ENCODE results near the gene R3HCC1L. TPM values are rescaled to one million over a fixed set of nuclear protein-coding genes. Genes with fewer than 3 reads are reported as not detected.

Gene R3HCC1L
- total RNA-seq, 1 experiment from 2014 or later = 10.7 TPM

DNA sequence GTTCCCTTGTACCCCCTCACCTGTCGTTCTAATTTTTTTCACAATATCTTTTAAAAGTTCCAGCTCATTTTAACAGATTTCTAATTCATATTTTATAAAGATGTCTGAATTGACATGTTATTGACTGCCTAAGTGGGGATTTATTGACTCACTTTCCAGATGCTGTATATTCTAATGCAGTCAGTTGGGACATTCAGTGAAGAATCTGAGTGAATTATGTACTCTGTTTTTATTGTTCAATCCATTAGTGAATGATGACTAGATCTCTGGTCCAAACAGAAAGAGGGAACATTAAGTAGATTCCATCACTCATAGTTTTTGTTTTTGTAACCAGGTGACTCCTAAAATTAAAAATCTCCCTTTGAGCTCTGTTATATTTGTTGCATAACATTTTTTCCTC, 79.3 kb downstream of the R3HCC1L start:
- Mint-ChIP-seq H3K27me3 (ENCODE audit: insufficient read depth, unreplicated experiment) (no peaks in the 10 kb centered on the region), H3K4me1 (ENCODE audit: insufficient read depth, unreplicated experiment) (peaks cover 16% of the 10 kb centered on the region), H3K36me3 (ENCODE audit: insufficient read depth, unreplicated experiment) (peaks cover 7% of the 10 kb centered on the region), H3K9me3 (ENCODE audit: unreplicated experiment) (peaks cover 11% of the 10 kb centered on the region), H3K27ac (ENCODE audit: low read depth, unreplicated experiment) (no peak overlapping the region), H3K4me3 (ENCODE audit: unreplicated experiment) (no peak overlapping the region)
- no TSS peak for BruUV-seq (replicated peaks)
- no peak for DNase-seq (ENCODE audit: unreplicated experiment)
- ChIA-PET POLR2A (no interaction called here), CTCF (interaction anchor here (0.7 to 1.1 kb wide), 3 partner anchors 28 to 45 kb away, joined by 3 to 6 read pairs (median 4); no protein-coding TSS in a partner anchor)
- TF ChIP-seq, protein P1, sequence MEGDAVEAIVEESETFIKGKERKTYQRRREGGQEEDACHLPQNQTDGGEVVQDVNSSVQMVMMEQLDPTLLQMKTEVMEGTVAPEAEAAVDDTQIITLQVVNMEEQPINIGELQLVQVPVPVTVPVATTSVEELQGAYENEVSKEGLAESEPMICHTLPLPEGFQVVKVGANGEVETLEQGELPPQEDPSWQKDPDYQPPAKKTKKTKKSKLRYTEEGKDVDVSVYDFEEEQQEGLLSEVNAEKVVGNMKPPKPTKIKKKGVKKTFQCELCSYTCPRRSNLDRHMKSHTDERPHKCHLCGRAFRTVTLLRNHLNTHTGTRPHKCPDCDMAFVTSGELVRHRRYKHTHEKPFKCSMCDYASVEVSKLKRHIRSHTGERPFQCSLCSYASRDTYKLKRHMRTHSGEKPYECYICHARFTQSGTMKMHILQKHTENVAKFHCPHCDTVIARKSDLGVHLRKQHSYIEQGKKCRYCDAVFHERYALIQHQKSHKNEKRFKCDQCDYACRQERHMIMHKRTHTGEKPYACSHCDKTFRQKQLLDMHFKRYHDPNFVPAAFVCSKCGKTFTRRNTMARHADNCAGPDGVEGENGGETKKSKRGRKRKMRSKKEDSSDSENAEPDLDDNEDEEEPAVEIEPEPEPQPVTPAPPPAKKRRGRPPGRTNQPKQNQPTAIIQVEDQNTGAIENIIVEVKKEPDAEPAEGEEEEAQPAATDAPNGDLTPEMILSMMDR (IDR thresholded peaks at IDR 0.05; ENCODE audit: unreplicated experiment) = no peak
- intact Hi-C loops (cut with micrococcal nuclease) = no loop called here

DNA sequence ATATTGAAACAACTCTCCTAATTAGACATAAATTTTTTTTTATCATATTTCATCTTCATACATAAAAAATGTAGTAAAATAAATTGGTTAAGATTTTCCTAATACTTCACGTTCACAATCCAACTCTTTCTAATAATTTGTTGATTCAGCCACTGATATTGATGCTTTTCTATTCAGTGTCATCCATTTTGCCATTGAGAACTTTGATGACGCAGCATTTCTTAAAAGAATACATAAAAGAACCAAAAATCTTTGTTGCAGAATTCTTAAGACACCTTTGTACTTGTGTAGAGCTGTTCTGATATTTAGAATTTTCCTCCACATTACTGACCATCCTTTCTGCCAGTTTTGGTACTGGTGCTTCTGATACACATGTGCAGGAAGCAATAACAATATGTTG, 80.9 kb downstream of the R3HCC1L start:
- TF ChIP-seq, protein P1 (IDR thresholded peaks at IDR 0.05; ENCODE audit: unreplicated experiment) = no peak
- BruUV-seq (replicated peaks) = no TSS peak
- Mint-ChIP-seq H3K36me3 (ENCODE audit: insufficient read depth, unreplicated experiment) (no peaks in the 10 kb centered on the region), H3K27ac (ENCODE audit: low read depth, unreplicated experiment) (no peak overlapping the region), H3K4me1 (ENCODE audit: insufficient read depth, unreplicated experiment) (peaks cover 16% of the 10 kb centered on the region), H3K27me3 (ENCODE audit: insufficient read depth, unreplicated experiment) (no peaks in the 10 kb centered on the region), H3K4me3 (ENCODE audit: unreplicated experiment) (no peak overlapping the region), H3K9me3 (ENCODE audit: unreplicated experiment) (peaks cover 22% of the 10 kb centered on the region)
- DNase-seq (ENCODE audit: unreplicated experiment) = no peak
- CTCF ChIA-PET = interaction anchor here (0.7 to 1.8 kb wide), 4 partner anchors 43 to 95 kb away, joined by 3 to 4 read pairs (median 4); no protein-coding TSS in a partner anchor
- POLR2A ChIA-PET = no interaction called here
- intact Hi-C loops (cut with micrococcal nuclease) = no loop called here

DNA sequence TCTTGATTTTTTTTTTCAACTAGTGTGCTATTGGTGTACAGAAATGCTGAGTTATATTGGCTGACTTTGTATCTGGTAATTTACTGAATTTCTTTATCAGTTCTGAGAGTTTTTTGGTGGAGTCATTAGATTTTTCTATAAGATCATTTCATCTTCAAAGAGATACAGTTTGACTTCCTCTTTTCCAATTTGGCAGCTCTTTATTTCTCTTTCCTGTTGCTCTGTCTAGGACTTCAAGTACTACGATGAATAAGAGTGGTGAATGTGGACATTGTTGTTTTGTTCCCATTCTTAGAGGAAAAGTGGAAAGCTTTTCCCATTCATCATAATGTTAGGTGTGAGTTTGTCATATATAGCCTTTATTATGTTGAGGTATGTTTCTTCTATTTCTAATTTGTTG, 83.3 kb downstream of the R3HCC1L start:
- Mint-ChIP-seq H3K4me3 (ENCODE audit: unreplicated experiment) (no peak overlapping the region), H3K27ac (ENCODE audit: low read depth, unreplicated experiment) (no peak overlapping the region), H3K9me3 (ENCODE audit: unreplicated experiment) (peaks cover 22% of the 10 kb centered on the region), H3K4me1 (ENCODE audit: insufficient read depth, unreplicated experiment) (no peaks in the 10 kb centered on the region), H3K36me3 (ENCODE audit: insufficient read depth, unreplicated experiment) (no peaks in the 10 kb centered on the region), H3K27me3 (ENCODE audit: insufficient read depth, unreplicated experiment) (no peaks in the 10 kb centered on the region)
- DNase-seq (ENCODE audit: unreplicated experiment) = no peak
- BruUV-seq (replicated peaks) = no TSS peak
- intact Hi-C loops (cut with micrococcal nuclease) = no loop called here
- TF ChIP-seq, protein P1 (IDR thresholded peaks at IDR 0.05; ENCODE audit: unreplicated experiment) = no peak
- CTCF ChIA-PET = no interaction called here
- POLR2A ChIA-PET = no interaction called here

DNA sequence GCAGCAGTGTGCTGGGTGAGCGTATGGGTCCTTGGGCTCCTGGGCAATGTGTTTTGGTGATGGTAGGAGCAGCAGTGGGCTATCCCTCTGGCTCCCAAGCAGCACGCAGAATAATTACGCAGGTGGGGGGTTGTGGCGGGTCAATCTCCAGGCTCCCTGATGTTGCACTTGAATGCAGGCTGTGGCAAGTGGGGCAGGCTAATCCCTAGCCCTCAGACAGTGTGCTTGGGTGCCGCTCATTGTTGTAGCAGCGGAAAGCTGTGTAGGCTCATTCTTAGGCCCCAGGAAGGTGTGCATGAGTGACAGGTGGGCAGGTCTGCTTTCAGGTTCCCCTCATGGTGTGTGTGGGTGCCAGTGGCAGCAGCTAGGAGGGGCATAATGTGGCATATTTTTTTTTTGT, 89.4 kb downstream of the R3HCC1L start:
- no peak for DNase-seq (ENCODE audit: unreplicated experiment)
- POLR2A ChIA-PET = interaction anchor here (0.7 kb wide), 1 partner anchor 13 kb away, joined by 3 read pairs; no protein-coding TSS in a partner anchor
- BruUV-seq (replicated peaks) = no TSS peak
- intact Hi-C loops (cut with micrococcal nuclease) = no loop called here
- TF ChIP-seq, protein P1 (IDR thresholded peaks at IDR 0.05; ENCODE audit: unreplicated experiment) = no peak
- no peak overlapping the region for H3K4me3 Mint-ChIP-seq (ENCODE audit: unreplicated experiment)
- peaks cover 7% of the 10 kb centered on the region for H3K36me3 Mint-ChIP-seq (ENCODE audit: insufficient read depth, unreplicated experiment)
- CTCF ChIA-PET = interaction anchor here (0.6 kb wide), 1 partner anchor 60 kb away, joined by 3 read pairs; no protein-coding TSS in a partner anchor
- H3K27me3 Mint-ChIP-seq (ENCODE audit: insufficient read depth, unreplicated experiment) = no peaks in the 10 kb centered on the region
- peaks cover 9% of the 10 kb centered on the region for H3K9me3 Mint-ChIP-seq (ENCODE audit: unreplicated experiment)
- no peak overlapping the region for H3K27ac Mint-ChIP-seq (ENCODE audit: low read depth, unreplicated experiment)
- H3K4me1 Mint-ChIP-seq (ENCODE audit: insufficient read depth, unreplicated experiment) = peaks cover 6% of the 10 kb centered on the region

All from MCF 10A (cell line).